Measurements from ENCODE around the gene ZNF579.

The ZNF579 gene

DNA sequence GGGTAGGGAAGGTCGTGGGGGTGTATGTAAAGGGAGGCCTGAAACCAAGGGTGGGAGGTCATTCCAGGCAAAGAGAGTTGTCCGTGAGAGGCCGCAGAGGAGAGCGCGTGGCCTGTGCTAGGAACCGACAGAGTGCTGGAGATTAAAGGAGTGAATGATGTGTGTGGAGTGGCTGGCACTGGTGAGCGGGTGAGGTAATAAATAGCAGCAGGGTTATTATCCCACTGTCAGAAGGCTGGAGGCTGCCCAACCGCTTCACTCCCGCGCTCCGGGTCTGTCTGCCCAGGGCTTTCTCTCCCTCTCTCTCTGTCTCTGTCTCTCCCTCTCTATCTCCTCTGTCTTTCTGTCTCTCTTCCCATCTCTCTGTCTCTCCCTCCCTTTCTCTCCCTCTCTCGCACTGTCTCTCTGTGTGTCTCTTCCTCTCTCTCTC lies 17.4 kb downstream of the ZNF579 start:
- DNase-seq, result no peak

DNA sequence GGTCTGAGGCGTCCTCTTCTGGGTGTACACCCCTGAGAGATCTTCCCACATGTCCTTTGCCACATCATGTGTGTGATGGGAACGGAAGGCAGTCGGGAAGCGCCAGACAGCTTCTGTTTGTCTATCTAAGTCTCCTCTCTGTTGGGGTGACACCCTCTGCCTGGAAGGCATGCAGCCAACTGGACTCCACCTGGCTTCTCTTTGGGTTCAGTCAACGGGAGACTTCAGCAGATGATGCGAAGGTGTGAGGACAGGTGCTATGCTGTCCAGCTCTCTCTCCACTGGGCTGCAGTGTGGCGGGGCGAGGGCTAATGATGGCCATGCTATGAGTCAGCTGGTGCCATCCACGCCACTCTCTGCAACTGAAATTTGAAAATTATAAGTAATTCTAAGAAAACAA lies 21.0 kb downstream of the ZNF579 start:
- DNase-seq, result no peak

DNA sequence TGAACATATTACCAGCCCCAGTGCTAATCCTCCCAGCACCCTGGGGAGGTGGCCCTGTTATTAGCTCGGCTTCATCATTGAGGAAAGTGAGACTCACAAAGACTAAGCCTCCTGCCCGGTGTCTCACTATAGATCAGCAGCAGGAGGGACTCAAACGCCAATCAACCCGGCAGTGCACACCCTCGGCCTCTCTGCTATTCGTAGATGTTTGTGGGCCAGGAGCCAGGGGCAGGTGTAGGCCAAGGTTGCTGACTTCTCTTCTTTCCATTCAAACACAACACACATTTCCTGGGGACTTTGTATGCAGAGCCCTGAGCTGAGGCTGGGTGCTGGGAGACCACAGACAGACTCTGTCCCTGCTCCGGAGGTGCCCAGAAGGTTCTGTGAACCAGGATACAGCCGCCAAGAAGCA lies 25.9 kb downstream of the ZNF579 start:
- DNase-seq, result no peak

DNA sequence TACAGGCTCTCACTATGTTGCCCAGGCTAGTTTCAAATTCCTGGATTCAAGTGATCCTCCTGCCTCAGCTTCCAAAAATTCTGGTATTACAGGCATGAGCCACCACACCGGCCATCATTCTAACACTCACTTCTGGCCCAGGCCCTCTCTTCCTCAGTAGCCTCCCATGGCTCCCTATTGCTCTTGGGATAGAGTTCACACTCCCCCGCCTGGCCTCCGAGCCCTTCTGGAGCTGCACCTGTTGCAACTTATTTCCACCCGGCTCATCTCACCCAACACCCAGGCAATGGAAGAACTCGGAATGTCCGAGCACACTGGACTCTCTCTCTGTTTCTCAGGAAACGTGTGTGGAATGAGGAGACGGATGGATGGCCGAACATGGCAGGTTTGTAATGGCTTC lies 26.3 kb downstream of the ZNF579 start:
- DNase-seq, result no peak

DNA sequence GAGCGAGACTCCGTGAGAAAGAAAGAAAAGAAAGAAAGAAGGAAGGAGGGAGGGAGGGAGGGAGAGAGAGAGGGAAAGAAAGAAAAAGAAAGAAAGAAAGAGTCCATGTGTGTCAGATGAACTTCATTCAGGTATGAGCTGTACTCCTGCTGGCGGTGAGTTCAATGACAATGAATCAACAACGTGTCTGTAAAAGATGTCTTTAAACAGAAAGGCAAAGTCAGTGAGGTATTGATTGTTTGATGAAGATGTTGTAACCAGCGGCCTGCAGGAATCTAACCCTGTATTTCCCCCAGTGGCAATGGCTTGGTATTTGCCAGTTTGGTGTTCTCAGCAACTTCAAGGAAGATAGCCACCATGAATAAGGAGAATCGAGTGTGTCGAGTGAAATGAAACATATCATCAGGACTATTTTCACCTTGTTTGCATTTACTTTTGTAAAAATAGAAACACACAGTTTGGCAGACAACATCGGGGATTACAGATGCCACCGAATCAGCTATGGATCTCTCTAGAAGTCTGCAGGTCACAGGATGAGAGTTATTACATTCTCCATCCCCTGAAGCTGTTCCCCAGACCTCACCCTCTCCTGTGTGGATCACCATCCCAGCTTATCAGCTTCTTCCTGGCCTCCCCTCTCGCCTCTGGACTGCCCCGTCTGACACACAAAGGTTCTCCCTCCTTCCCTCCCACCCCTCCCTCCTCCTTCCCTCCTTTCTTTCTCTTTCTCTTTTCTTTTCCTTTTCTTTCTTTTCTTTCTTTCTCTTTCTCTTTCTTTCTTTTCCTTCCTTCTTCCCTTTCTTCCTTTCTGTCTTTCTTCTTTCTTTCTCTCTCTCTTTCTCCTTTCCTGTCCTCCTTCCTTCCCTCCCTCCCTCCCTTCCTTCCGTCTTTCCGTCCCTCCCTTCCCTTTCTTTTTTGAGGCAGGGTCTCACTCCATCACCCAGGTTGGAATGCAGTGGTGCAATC lies 27.1 kb downstream of the ZNF579 start:
- DNase-seq, result no peak

DNA sequence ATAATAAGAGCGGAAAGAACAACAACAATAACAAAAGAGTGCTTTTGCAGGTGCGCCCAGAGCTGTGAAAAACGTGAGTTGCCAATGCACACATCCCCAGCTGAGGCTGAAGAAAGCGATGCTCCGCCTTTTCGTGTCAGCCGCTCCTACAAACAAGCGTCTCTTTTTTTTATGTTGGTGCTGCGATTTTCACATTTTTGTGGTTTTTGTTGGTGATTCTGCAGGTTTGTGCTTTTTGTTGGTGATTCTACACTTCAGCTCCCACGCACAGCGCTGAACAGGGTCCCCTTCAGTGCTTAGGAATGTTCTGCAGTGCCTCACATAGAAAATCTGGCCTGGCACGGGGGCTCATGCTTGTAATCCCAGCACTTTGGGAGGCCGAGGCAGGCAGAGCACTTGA lies 28.0 kb downstream of the ZNF579 start:
- no peak for DNase-seq

DNA sequence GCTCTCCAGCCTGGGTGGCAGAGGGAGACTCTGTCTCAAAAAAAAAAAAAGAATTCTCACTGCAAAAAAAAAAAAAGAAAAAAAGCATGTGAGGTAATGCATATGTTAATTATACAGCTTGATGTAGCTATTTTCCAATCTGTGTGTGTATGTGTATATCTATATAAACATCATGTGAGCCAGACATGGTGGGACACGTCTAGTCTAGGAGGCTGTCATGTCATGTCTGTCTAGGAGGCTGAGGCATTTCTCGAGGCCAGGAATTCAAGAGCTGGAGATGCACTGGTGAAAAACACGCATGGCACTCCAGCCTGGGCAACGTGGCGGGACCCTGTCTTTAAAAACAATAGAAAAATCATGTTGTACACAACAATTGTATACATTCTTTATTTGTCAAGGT lies 28.4 kb downstream of the ZNF579 start:
- no peak for DNase-seq

DNA sequence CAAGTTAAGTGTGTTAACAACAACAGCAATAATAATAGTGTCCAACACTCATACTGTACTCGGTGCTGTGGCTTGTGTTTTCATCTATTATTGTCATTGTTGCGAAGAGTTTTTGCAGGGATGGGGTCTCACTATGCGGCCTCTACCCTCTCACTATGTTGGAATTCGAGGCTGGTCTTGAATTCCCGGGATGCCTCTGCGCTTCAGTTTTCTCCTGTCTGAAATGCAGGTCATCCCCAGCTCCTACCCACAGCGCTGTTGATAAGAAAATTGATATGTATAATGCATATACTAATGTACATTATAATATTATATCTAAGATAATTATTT lies 30.4 kb downstream of the ZNF579 start:
- no peak for DNase-seq

DNA sequence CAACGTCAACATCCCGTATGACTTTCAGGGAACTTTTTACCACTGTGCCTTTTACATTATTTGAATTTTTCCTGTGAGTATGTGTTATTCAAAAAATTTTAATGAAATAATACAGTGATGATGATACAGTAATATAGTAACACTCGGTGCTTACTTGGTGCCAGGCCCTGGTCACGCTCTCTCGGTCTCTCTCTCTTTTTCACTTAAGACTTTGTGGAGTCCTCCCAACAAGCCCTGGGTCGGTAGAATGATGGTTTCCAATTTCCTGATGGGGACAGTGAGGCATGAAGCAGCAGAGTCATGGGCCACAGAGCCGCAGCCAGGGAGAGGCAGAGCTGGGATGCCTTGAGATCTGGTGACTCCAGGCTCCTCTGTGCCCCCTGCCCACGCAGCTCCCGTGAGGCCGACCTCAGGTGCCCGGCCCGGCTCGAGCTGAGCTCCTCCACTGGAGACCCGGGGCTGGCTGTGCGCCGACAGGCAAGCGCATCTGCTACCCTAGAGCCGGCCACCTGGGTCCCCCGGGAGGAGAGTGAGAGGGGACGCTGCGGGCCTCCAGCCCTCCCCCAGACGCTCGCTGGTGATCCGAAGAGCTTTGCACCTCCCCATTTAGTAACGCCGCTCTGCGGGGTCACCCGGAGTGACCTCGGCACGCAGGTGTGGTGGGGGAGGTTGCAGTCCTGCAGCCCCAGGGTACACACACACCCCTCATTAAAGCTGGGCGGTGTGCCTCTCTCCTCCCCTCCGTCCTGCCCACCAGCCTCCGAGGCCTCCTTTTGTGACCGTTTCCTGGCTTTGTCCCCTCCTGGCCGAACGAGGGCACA lies 30.9 kb downstream of the ZNF579 start:
- DNase-seq, result no peak

DNA sequence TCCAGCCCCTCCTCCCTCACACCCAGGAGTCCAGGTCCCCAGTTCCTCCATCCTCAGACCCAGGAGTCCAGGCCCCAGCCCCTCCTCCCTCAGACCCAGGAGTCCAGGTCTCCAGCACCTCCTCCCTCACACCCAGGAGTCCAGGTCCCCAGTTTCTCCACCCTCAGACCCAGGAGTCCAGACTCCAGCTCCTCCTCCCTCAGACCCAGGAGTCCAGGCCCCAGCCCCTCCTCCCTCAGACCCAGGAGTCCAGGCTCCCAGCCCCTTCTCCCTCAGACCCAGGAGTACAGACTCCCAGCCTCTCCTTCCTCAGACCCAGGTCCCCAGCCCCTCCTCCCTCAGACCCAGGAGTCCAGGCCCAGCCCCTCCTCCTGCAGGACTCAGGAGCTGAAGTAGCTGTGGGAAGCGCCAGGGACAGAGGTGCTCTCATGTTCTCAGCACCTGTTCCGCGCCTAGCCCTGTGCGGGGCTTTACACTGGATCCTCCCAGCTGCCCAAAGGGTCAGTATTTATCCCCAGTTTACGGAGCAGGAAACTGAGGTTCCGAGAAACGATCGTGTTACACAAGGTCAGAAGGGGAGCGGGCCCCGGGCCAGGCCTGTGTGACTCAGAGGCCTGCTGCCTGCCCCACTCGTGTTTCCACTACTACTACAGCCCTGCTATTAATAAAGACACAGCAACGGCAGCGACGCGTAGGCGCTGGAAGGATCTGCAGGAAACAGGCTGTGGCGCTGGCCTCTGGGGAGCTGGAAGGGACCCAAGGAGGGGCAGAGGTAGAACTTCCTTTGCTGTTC lies 33.6 kb downstream of the ZNF579 start:
- DNase-seq, result no peak

DNA sequence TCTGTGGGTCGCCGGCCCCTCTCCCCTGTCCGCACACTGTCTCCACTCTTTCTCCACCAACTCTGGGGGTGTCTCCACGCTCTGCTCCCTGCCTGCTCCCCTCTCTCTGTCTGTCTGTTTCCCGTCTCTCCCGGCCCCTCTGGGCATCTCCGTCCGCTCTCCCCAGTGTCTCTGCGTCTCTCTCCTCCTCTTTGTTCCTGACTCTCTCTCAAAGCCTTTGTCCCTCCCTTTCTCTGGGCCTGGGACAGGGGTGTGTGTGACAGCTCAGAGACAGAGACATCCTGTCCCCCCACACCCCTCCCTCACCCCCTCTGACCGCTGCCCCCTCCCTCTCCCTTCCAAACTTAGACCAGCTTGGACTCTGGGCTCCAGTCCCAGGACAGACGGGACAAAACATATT lies 34.6 kb downstream of the ZNF579 start:
- no peak for DNase-seq

DNA sequence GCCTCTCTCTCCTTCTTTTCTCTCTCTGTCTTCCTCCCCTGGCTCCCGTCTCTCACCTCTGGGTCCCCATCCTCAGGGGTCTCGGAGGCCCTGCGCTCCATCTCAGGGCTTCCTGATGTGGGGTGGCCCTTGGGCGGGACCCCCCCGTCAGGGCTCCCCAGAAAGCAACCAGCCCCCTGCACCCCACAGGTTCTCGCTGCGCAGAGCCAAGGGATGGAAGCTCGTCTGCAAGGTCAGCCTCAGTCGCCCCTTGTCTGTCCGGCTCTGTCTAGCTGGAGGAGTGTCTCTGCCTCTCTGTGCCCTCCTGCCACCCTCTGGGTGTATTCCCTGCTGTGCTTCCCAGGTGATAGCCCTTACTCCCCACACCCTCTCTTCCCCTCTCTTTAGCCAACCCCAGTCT lies 35.2 kb downstream of the ZNF579 start, which contains the start of gene SBK3:
TSS of gene SBK3 (minus strand) at position 101 of the 400 bp plus-strand sequence. CDS start at position 101, 0 bp downstream.
- DNase-seq, result no peak

DNA sequence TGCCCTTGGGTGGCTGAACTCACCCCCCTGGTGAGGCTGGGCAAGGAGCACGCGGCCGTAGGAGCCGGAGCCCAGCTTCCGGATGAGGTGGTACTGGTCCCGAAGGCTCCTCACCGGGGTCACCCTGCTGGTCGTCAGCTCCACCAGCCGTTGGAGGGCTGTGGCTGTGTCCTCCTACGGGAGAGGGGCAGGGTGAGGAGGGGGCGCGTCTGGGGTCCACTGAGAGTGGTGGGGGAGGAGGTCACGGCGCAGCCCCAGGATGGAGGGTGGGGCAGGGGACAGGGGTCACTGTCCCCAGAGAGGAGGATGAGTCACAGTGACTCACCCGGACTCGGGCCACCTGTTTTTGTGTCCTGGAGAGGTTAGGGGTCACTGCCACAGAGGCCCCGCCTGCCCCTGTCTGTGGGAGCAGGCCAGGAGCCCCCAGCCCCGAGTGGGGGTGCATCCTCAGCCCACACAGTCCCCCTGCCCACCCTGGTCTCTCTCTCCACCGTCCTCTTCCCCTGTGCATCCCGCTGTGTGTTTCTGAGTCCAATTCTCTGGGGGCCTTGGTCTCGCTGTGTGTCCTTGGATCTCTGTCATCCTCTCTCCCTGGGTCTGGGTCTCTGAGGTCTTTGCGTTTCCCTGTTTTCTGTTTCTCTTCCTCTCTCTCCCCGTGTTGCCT lies 35.7 kb downstream of the ZNF579 start:
- DNase-seq, result no peak

DNA sequence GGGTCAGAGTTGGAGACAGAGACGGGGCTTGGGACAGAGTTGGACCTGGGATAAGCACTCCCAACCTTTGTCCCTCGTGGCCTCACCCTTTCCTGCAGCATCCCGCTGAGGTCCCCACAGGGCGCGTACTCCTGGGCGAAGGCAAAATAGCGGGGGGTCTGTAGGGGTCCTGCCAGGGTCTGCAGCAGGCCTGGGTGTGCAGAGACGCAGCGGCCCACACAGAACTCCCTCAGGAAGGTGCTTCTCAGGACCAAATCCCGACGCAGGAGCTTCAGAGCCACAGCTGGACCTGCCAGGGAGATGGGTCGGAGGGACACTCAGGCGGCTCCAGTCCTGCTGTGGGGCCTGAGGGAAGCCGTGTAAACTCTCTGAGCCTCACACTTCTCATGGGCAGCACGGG lies 36.6 kb downstream of the ZNF579 start:
- DNase-seq, result no peak

DNA sequence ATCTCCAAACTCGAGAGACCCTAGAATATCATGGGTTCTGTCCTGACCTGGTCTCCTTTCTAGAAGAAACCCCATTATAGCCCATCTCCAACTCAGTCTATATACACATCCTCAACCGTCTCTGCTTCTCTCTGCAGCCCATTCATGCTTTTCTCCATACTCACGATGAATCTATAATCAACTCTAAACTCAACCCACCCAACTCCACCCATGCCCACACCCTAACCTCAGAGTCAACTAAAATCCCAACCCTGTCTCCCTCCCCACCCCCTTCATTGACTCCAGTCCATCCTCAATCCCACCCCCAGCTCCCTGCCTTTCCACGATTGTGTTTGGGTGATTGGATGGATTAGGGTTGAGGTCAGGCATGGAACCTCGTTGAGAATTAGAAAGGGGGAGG lies 37.1 kb downstream of the ZNF579 start:
- DNase-seq, result no peak

DNA sequence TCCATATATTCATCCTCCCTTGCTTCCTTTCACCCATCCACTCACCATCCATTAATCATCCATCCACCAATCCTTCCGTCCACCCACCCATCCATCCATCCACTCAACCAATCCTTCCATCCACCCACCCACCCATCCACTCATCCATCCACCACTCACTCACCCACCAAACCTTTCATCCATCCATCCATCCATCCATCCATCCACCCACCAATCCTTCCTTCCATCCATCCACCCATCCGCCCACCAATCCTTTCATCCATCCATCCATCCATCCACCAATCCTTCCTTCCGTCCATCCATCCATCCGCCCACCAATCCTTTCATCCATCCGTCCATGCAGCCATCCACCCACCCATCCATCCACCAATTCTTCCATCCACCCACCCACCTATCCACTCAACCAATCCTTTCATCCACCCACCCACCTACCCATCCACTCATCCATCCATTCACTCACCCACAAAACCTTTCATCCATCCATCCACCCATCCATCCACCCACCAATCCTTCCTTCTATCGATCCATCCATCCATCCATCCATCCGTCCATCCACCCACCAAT lies 38.3 kb downstream of the ZNF579 start:
- DNase-seq, result no peak

DNA sequence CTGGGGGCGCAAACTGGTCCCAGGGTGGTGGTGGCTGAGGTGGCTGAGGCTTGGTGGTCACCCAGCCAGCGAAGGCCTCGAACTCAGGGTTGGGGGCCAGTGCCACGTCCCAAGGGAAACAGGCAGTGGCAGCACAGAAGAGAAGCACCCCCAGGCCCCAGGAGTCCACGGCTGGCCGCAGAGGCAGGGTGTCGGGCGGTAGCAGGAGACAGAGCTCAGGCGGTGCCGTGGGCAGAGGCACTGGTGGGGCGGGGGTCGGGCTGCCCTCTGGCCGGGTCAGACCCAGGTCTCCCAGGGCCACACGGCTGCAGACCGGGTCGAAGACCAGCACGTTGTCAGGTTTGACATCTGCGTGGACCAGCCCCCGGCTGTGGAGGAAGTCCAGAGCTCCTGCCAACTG lies 39.6 kb downstream of the ZNF579 start:
- DNase-seq, result no peak

DNA sequence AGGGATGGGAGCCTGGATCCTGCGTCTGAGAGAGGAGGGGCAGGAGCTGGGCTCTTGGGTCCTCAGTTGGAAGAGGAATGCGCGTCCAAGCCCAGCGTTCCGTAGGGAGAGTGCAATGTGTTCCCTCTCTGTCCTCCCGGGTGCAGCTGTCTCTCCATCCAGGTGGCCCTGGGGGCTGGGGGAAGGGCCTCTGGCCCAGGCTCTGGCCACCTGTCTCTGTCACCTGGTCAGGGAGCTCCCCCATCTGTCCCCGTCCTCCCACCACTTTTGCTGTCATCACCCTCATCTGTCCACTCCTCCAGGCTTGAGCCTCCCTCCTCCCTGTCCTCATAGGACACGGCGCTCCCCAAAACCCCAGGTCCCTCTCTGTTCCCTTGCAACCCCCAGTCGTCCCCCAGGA lies 40.0 kb downstream of the ZNF579 start:
- DNase-seq, result no peak

DNA sequence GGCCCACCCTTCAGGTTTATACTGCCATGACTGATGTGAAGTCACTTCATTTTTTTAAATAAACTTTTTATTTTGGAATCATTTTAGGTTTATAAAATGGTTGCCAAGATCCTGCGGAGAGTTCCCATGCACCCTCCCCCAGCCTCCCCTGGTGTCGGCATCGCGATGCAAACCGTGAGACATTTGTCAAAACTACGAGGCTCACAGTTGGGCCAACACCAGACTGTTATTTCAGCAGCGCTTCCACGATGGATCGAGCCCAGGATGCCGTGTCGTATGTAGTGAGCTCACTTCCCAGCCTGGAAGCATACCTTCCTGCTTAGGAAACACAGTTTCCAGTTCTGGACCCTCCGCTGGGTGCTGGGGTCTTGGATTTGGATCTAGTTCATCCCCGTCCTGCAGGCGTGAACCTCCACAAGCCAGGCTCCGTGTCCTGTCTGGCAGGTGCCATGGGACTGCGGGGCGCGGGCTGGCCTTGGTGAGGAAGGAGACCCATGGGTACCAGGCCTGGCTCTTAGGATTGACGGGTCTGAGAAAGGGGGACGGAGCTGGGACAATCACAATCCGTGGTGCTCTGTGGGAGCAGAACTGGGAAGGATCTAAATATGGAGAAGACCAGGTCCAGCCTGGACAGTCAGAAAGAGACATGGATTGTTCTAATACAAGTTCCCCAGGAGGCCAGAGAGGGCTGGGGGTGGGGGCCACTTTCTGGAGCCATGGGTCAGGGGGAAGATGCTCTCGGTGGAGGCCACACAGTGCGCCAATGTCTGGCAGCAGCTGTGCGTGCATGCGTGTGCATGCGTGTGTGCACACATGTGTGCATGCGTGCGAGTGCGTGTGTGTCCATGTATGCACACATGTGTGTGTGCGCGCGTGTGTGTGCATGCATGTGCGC lies 41.3 kb downstream of the ZNF579 start:
- no peak for DNase-seq

DNA sequence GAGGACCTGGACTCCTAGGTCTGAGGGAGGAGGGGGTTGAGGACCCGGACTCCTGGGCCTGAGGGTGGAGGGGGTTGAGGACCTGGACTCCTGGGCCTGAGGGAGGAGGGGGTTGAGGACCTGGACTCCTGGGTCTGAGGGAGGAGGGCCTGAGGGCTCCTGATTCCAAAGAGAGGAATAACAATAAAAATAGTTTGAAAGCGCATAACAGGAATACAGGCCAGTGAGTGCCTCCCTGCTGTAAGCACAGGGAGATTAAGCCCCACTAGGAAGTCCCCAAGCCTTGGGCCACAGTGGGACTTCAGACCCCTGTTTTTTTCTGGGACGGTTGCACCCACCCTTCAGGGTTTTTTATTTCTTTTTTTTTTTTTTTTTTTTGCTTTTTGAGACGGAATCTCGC lies 42.5 kb downstream of the ZNF579 start:
- DNase-seq, result no peak

DNA sequence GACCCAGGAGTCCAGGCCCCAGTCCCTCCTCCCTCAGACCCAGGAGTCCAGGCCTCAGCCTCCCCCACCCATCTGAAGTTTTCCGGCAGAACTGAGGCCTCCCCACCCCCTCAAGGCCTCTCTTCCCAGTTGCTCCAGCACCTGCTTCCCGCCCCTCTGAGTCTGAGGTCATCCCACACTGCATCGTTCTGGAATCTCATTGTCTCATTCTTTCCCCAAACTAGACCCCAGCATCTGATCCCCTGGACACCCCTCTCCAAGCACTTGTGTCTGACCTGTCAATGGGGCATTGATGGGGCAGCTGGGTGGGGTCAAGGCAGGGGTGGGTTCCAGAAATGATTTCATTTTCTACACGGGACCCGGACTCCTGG lies 42.9 kb downstream of the ZNF579 start:
- DNase-seq, result no peak
